HEK293 (cell line): ENCODE results near the gene DNAJC11.

ENCODE experiments used
- CTCF ChIA-PET: fragments of 350-600 bp; formaldehyde crosslinking; extraction: SDS; loops from one replicate; lab custom pipeline; 2021; ENCODE audit warnings: antibody characterized with exemption; lab: Yijun Ruan, JAX
- POLR2A ChIA-PET: fragments of 300-600 bp; formaldehyde crosslinking; extraction: SDS; loops from one replicate; lab custom pipeline; 2020; ENCODE audit warnings: antibody characterized with exemption, inconsistent platforms; lab: Yijun Ruan, JAX
- H3K27ac ChIP-seq: fragments of 200-500 bp; sonication (Bioruptor generic); 2 replicates; pipeline ENCODE4 v1.5.1; 2014; ENCODE audit warnings: low read depth, low read length, control low read depth, inconsistent platforms; ENCODE audit errors: extremely low read depth
- H3K36me3 ChIP-seq, 2 experiments: fragments of 200-500 bp in 1 of 2; sonication (Bioruptor generic) in 1 of 2; 1 replicate in 1 of 2; 2 replicates in 1 of 2; pipeline ENCODE4 v1.5.1; 2014 to 2017; ENCODE audit warnings: inconsistent platforms in 2 of 2, low read length in 2 of 2; ENCODE audit not compliant: control insufficient read depth in 2 of 2, insufficient read depth in 1 of 2
- H3K4me1 ChIP-seq: fragments of 200-500 bp; sonication (Bioruptor generic); 2 replicates; pipeline ENCODE4 v1.5.1; 2014; ENCODE audit warnings: mild to moderate bottlenecking, low read length, inconsistent platforms; ENCODE audit not compliant: control insufficient read depth, insufficient read depth
- H3K4me3 ChIP-seq: 2 replicates; pipeline ENCODE4 v1.5.1; 2011; ENCODE audit warnings: low read depth, mild to moderate bottlenecking, control low read depth, low read length, moderate library complexity
- H3K9me3 ChIP-seq: fragments of 200-500 bp; sonication (Bioruptor generic); 2 replicates; pipeline ENCODE4 v1.5.1; 2014; ENCODE audit warnings: low read depth, low read length, inconsistent platforms; ENCODE audit not compliant: control insufficient read depth, insufficient read depth
- KLF1 ChIP-seq: fragments of 450-650 bp; formaldehyde crosslinking; IDR thresholded peaks from 2 replicates; pipeline ENCODE4 v1.5.1; 2016; ENCODE audit warnings: missing biosample characterization, missing genetic modification characterization
- SCRT1 ChIP-seq: fragments of 450-650 bp; formaldehyde crosslinking; IDR thresholded peaks from 2 replicates; pipeline ENCODE4 v1.5.1; 2016; ENCODE audit warnings: missing biosample characterization, missing genetic modification characterization, borderline replicate concordance
- SETDB1 ChIP-seq: IDR thresholded peaks from one replicate; pipeline ENCODE4 v1.6.1; 2017; ENCODE audit warnings: mild to moderate bottlenecking, low read length, moderate library complexity, mixed read lengths; ENCODE audit not compliant: insufficient read length
- ZBTB1 ChIP-seq: fragments of 450-650 bp; formaldehyde crosslinking; IDR thresholded peaks from 2 replicates; pipeline ENCODE4 v1.5.1; 2016; ENCODE audit warnings: missing biosample characterization, missing genetic modification characterization
- ZBTB44 ChIP-seq: fragments of 450-650 bp; IDR thresholded peaks from 2 replicates; pipeline ENCODE4 v1.5.1; 2018; ENCODE audit warnings: missing biosample characterization, mild to moderate bottlenecking, missing genetic modification characterization
- ZFP41 ChIP-seq: fragments of 450-650 bp; formaldehyde crosslinking; IDR thresholded peaks from 2 replicates; pipeline ENCODE4 v1.5.1; 2016; ENCODE audit warnings: missing biosample characterization, missing genetic modification characterization, borderline replicate concordance
- ZNF112 ChIP-seq: fragments of 450-650 bp; formaldehyde crosslinking; IDR thresholded peaks from 2 replicates; pipeline ENCODE4 v1.5.0; 2017; ENCODE audit warnings: missing biosample characterization, missing genetic modification characterization
- ZNF121 ChIP-seq: fragments of 450-650 bp; formaldehyde crosslinking; IDR thresholded peaks from 2 replicates; pipeline ENCODE4 v1.5.1; 2016; ENCODE audit warnings: missing biosample characterization, missing genetic modification characterization
- ZNF133 ChIP-seq: fragments of 450-650 bp; formaldehyde crosslinking; IDR thresholded peaks from 2 replicates; pipeline ENCODE4 v1.5.1; 2016; ENCODE audit warnings: missing biosample characterization, missing genetic modification characterization
- ZNF140 ChIP-seq: fragments of 450-650 bp; formaldehyde crosslinking; IDR thresholded peaks from 2 replicates; pipeline ENCODE4 v1.5.1; 2016; ENCODE audit warnings: missing biosample characterization, missing genetic modification characterization
- ZNF311 ChIP-seq: fragments of 450-650 bp; formaldehyde crosslinking; IDR thresholded peaks from 2 replicates; pipeline ENCODE4 v1.5.1; 2017; ENCODE audit warnings: missing biosample characterization, missing genetic modification characterization, borderline replicate concordance
- ZNF341 ChIP-seq: fragments of 450-650 bp; formaldehyde crosslinking; IDR thresholded peaks from 2 replicates; pipeline ENCODE4; 2016; ENCODE audit warnings: low read depth, missing biosample characterization, missing genetic modification characterization
- ZNF548 ChIP-seq: fragments of 450-650 bp; formaldehyde crosslinking; IDR thresholded peaks from 2 replicates; pipeline ENCODE4 v1.5.1; 2016; ENCODE audit warnings: missing biosample characterization, missing genetic modification characterization
- ZNF580 ChIP-seq: fragments of 450-650 bp; formaldehyde crosslinking; IDR thresholded peaks from 2 replicates; pipeline ENCODE4 v1.5.1; 2016; ENCODE audit warnings: missing biosample characterization, missing genetic modification characterization
- ZNF600 ChIP-seq: fragments of 450-650 bp; formaldehyde crosslinking; IDR thresholded peaks from 2 replicates; pipeline ENCODE4 v1.5.1; 2016; ENCODE audit warnings: missing biosample characterization, missing genetic modification characterization
- ZNF629 ChIP-seq: fragments of 450-650 bp; formaldehyde crosslinking; IDR thresholded peaks from 2 replicates; pipeline ENCODE4 v1.5.1; 2017; ENCODE audit warnings: missing biosample characterization, missing genetic modification characterization
- ZNF785 ChIP-seq: fragments of 450-650 bp; formaldehyde crosslinking; IDR thresholded peaks from 2 replicates; pipeline ENCODE4 v1.5.1; 2016; ENCODE audit warnings: missing biosample characterization, missing genetic modification characterization
- ZSCAN30 ChIP-seq: fragments of 450-650 bp; IDR thresholded peaks from 2 replicates; pipeline ENCODE4 v1.5.1; 2018; ENCODE audit warnings: missing biosample characterization, mild to moderate bottlenecking, missing genetic modification characterization, moderate library complexity
- ZXDB ChIP-seq: fragments of 450-650 bp; formaldehyde crosslinking; IDR thresholded peaks from 2 replicates; pipeline ENCODE4 v1.5.1; 2016; ENCODE audit warnings: missing biosample characterization, missing genetic modification characterization

Gene DNAJC11

GRCh38 chr1:6674771-6675170, 26.8 kb downstream of the DNAJC11 start:
- POLR2A ChIA-PET, result no interaction called here

GRCh38 chr1:6673816-6674398, 27.7 kb downstream of the DNAJC11 start:
- TF ChIP-seq SCRT1 (no peak), ZNF133 (tag by site-specific recombination) (no peak), ZNF548 (no peak), ZNF600 (tag by site-specific recombination) (no peak), SETDB1 (no peak), ZNF140 (tag by site-specific recombination) (no peak), ZNF629 (tag by site-specific recombination) (no peak)
- no peaks in the 10 kb centered on the region for H3K4me1 ChIP-seq
- CTCF ChIA-PET, result no interaction called here
- H3K27ac ChIP-seq, result no peak overlapping the region
- POLR2A ChIA-PET, result interaction anchor here (0.5 to 0.7 kb wide), 3 partner anchors 9 to 41 kb away, joined by 3 to 4 read pairs (median 3); no protein-coding TSS in a partner anchor
- no peak overlapping the region for H3K4me3 ChIP-seq
- peaks cover 26 to 59% of the 10 kb centered on the region in 2 experiments; a peak in 2 of 3 replicates for H3K36me3 ChIP-seq
- H3K9me3 ChIP-seq, result no peaks in the 10 kb centered on the region

More at GRCh38 chr1:6674771-6675170, 26.8 kb downstream of the DNAJC11 start:
- Histone ChIP-seq H3K9me3 (no peaks in the 10 kb centered on the region), H3K4me3 (no peak overlapping the region), H3K36me3 (peaks cover 27 to 67% of the 10 kb centered on the region in 2 experiments; a peak in 2 of 3 replicates), H3K27ac (no peak overlapping the region), H3K4me1 (no peaks in the 10 kb centered on the region)
- CTCF ChIA-PET, result no interaction called here
- TF ChIP-seq ZNF785 (tag by site-specific recombination), result no peak
- TF ChIP-seq KLF1 (tag by site-specific recombination), result no peak
- TF ChIP-seq ZBTB44 (tag by site-specific recombination), result no peak
- TF ChIP-seq ZNF580 (tag by site-specific recombination), result no peak
- no peak for TF ChIP-seq ZNF341
- TF ChIP-seq ZBTB1 (tag by site-specific recombination), result no peak

- TF ChIP-seq ZSCAN30 (tag by site-specific recombination), result no peak
- no peak for TF ChIP-seq ZNF311
- no peak for TF ChIP-seq ZFP41 (tag by site-specific recombination)
- TF ChIP-seq ZXDB (tag by site-specific recombination), result no peak
- H3K27ac ChIP-seq, result no peak overlapping the region
- POLR2A ChIA-PET, result no interaction called here
- H3K9me3 ChIP-seq, result no peaks in the 10 kb centered on the region
- peaks cover 26 to 55% of the 10 kb centered on the region in 2 experiments; a peak in 2 of 3 replicates for H3K36me3 ChIP-seq
- H3K4me1 ChIP-seq, result no peaks in the 10 kb centered on the region
- CTCF ChIA-PET, result interaction anchor here (0.6 kb wide), 1 partner anchor 26 kb away, joined by 3 read pairs; no protein-coding TSS in a partner anchor
- no peak overlapping the region for H3K4me3 ChIP-seq
These were observed 29.1 kb downstream of the DNAJC11 start for GRCh38 chr1:6672558-6672957.

GRCh38 chr1:6668503-6668902, 33.1 kb downstream of the DNAJC11 start:
- POLR2A ChIA-PET, result no interaction called here
- TF ChIP-seq ZNF121, result peak; percentile 54
- no peak for TF ChIP-seq ZNF112 (tag by site-specific recombination)
- TF ChIP-seq, all 188 proteins: peak for 1
- H3K27ac ChIP-seq, result no peak overlapping the region
- peaks cover 0 to 56% of the 10 kb centered on the region in 2 experiments; a peak in 2 of 3 replicates for H3K36me3 ChIP-seq
- no peaks in the 10 kb centered on the region for H3K4me1 ChIP-seq
- no peak overlapping the region for H3K4me3 ChIP-seq
- no peaks in the 10 kb centered on the region for H3K9me3 ChIP-seq
- CTCF ChIA-PET, result interaction anchor here (0.6 to 0.8 kb wide), 3 partner anchors 9 to 57 kb away, joined by 3 to 4 read pairs (median 4); partner anchors contain the start of gene DNAJC11
